ENCODE data around the gene ARCN1. TPM values are rescaled to one million over a fixed set of nuclear protein-coding genes. Genes with fewer than 3 reads are reported as not detected.

The ARCN1 gene
- total and polyA plus RNA-seq, 2 donors (not counting 3 experiments of a cell fraction or from before 2014, with no cell fraction given) = 172 to 180 TPM

DNA sequence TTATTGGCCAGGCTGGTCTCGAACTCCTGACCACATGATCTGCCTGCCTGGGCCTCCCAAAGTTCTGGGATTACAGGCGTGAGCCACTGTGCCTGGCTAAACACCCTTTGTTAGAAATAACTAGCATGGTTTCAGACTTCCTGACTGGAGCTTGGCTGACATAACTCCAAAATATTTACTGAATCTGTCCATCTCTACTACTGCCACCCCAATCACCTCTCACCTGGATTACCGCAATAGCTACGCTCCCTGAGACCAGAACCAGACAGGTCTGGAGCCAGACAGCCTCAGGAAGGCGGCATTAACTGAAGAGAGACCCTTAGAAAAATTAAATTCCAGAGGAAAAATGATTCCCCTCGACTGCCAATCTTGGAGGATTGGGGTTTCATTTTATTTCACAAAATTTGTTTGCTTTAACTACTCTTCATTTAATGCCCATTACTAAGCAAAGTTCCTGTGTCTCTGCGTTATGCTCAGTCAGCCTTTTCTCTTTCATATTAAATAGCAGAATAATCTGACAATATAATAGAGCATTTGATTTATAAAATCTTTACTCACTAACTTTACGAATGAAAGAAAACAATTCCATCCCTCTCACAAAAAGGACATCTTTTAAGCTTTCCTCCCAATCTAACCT lies 28.1 kb upstream of the ARCN1 start:
- POLR2A ChIA-PET = no interaction called here
- peaks cover 0 to 3% of the 10 kb centered on the region in 2 experiments for H3K36me3 ChIP-seq (ENCODE audit: control insufficient read depth in 2 of 2, extremely low read depth in 1 of 2, insufficient read depth in 2 of 2, low read length in 2 of 2)
- no peak overlapping the region for H3K4me2 ChIP-seq (ENCODE audit: insufficient read depth, low read length)
- H3K9ac ChIP-seq (replicated peaks; ENCODE audit: extremely low read depth, insufficient read depth, low read length) = no peak overlapping the region
- no peak overlapping the region for H2AFZ ChIP-seq (ENCODE audit: low read depth, low read length)
- dilution Hi-C loops (cut with MboI; ENCODE audit: extremely low pct_ligation_motif_present, low sequenced_read_pairs) (no loop called here), intact Hi-C loops (cut with micrococcal nuclease) (no loop called here)
- H3K4me3 ChIP-seq (replicated peaks in 1 of 3; ENCODE audit: insufficient read depth in 1 of 3, low read depth in 1 of 3, low read length in 3 of 3) = no peak overlapping the region
- H3K9me1 ChIP-seq (replicated peaks; ENCODE audit: control insufficient read depth, extremely low read depth, insufficient read depth, low read length) = no peaks in the 10 kb centered on the region
- no peaks in the 10 kb centered on the region for H3K27me3 ChIP-seq (ENCODE audit: control insufficient read depth in 2 of 2, insufficient read depth in 2 of 2, low read length in 2 of 2)
- no peaks in the 10 kb centered on the region for H3K79me2 ChIP-seq (ENCODE audit: control insufficient read depth, insufficient read depth, low read length)
- no TSS peak for BruUV-seq (replicated peaks)
- DNase-seq (ENCODE audit: low read depth, low spot score) (no peak), FAIRE-seq (no peak)
- no peaks in the 10 kb centered on the region for H4K20me1 ChIP-seq (replicated peaks; ENCODE audit: control insufficient read depth, extremely low read depth, insufficient read depth, low read length)
- no peaks in the 10 kb centered on the region for H3K4me1 ChIP-seq (ENCODE audit: control insufficient read depth, extremely low read depth, insufficient read depth, low read length)
- TF ChIP-seq POLR2AphosphoS5 (IDR thresholded peaks at IDR 0.05; ENCODE audit: insufficient read depth, low read depth, low read length) (no peak), MYC (IDR thresholded peaks at IDR 0.05; ENCODE audit: low read depth, low read length) (no peak), POLR2A (IDR thresholded peaks at IDR 0.05; ENCODE audit: low read depth, low read length) (no peak), JUN (IDR thresholded peaks at IDR 0.05; ENCODE audit: borderline replicate concordance, insufficient read depth, insufficient read length, low read depth) (no peak), EZH2 (IDR thresholded peaks at IDR 0.05; ENCODE audit: borderline replicate concordance, low read depth, low read length, severe bottlenecking) (no peak), GATA2 (IDR thresholded peaks at IDR 0.05; ENCODE audit: insufficient read depth, insufficient read length, low read depth, low read length) (no peak), FOS (IDR thresholded peaks at IDR 0.05; ENCODE audit: borderline replicate concordance, insufficient read depth, low read length) (no peak)
- TF ChIP-seq, protein P1, sequence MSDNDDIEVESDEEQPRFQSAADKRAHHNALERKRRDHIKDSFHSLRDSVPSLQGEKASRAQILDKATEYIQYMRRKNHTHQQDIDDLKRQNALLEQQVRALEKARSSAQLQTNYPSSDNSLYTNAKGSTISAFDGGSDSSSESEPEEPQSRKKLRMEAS (IDR thresholded peaks at IDR 0.05; ENCODE audit: insufficient read depth, insufficient read length) = no peak
- TF ChIP-seq, protein P2, sequence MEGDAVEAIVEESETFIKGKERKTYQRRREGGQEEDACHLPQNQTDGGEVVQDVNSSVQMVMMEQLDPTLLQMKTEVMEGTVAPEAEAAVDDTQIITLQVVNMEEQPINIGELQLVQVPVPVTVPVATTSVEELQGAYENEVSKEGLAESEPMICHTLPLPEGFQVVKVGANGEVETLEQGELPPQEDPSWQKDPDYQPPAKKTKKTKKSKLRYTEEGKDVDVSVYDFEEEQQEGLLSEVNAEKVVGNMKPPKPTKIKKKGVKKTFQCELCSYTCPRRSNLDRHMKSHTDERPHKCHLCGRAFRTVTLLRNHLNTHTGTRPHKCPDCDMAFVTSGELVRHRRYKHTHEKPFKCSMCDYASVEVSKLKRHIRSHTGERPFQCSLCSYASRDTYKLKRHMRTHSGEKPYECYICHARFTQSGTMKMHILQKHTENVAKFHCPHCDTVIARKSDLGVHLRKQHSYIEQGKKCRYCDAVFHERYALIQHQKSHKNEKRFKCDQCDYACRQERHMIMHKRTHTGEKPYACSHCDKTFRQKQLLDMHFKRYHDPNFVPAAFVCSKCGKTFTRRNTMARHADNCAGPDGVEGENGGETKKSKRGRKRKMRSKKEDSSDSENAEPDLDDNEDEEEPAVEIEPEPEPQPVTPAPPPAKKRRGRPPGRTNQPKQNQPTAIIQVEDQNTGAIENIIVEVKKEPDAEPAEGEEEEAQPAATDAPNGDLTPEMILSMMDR (IDR thresholded peaks at IDR 0.05; ENCODE audit: extremely low read depth in 1 of 2, insufficient read depth in 1 of 2, low read depth in 1 of 2, low read length in 2 of 2) = no peak
- CTCF ChIA-PET = interaction anchor here (0.6 kb wide), 1 partner anchor 346 kb away, joined by 3 read pairs; no protein-coding TSS in a partner anchor
- no peaks in the 10 kb centered on the region for H3K9me3 ChIP-seq (replicated peaks; ENCODE audit: control insufficient read depth, insufficient read depth, low read length)
- H3K27ac ChIP-seq (ENCODE audit: insufficient read depth, low read depth, low read length) = no peak overlapping the region

Data from endothelial cell of umbilical vein (primary cell).